Activated CD4-positive, alpha-beta T cell treated with anti-CD3 and anti-CD28 coated beads, Interleukin-2, amount 50 U/mL, for 48 hours (primary cell): ENCODE results near the gene HDGFL1.

Source experiments
- DNase-seq, 2 experiments: peaks; one replicate each; pipeline ENCODE4 v3.0.0-alpha.2; 2020

Gene HDGFL1

GRCh38 chr6:22569281-22570184 lies at the start of gene HDGFL1:
Gene HDGFL1, plus strand, starts transcription at chr6:22569566. Its CDS starts 10 bp downstream, at chr6:22569576.
- DNase-seq: no peak

GRCh38 chr6:22521035-22521434 lies 48.3 kb upstream of the HDGFL1 start:
- DNase-seq: no peak

- no peak for DNase-seq
Observed at GRCh38 chr6:22526736-22527135, 42.6 kb upstream of the HDGFL1 start.

GRCh38 chr6:22529866-22530265 lies 39.5 kb upstream of the HDGFL1 start:
- DNase-seq: no peak

- no peak for DNase-seq
Observed at GRCh38 chr6:22530506-22530905, 38.9 kb upstream of the HDGFL1 start.

GRCh38 chr6:22536122-22536521 lies 33.2 kb upstream of the HDGFL1 start:
- DNase-seq: no peak

GRCh38 chr6:22544476-22544875 lies 24.9 kb upstream of the HDGFL1 start:
- DNase-seq: no peak

GRCh38 chr6:22545051-22545450 lies 24.3 kb upstream of the HDGFL1 start:
- no peak for DNase-seq

GRCh38 chr6:22546236-22546635 lies 23.1 kb upstream of the HDGFL1 start:
- no peak for DNase-seq

- DNase-seq: no peak
Observed at GRCh38 chr6:22550971-22551670, 18.2 kb upstream of the HDGFL1 start.

- DNase-seq: no peak
Observed at GRCh38 chr6:22556266-22556665, 13.1 kb upstream of the HDGFL1 start.

GRCh38 chr6:22557007-22557406 lies 12.4 kb upstream of the HDGFL1 start:
- no peak for DNase-seq

- DNase-seq: no peak
Observed at GRCh38 chr6:22558288-22558882, 11.0 kb upstream of the HDGFL1 start.

GRCh38 chr6:22568854-22569253 lies 512 bp upstream of the HDGFL1 start:
- no peak for DNase-seq

GRCh38 chr6:22570185-22570551 lies 802 bp downstream of the HDGFL1 start:
- DNase-seq: no peak

GRCh38 chr6:22575190-22575589 lies 5.8 kb downstream of the HDGFL1 start:
- no peak for DNase-seq

GRCh38 chr6:22579439-22579838 lies 10.1 kb downstream of the HDGFL1 start:
- DNase-seq: no peak

- no peak for DNase-seq
Observed at GRCh38 chr6:22580337-22580736, 11.0 kb downstream of the HDGFL1 start.

- DNase-seq: no peak
Observed at GRCh38 chr6:22582417-22583205, 13.2 kb downstream of the HDGFL1 start.

GRCh38 chr6:22583230-22583629 lies 13.9 kb downstream of the HDGFL1 start:
- no peak for DNase-seq

GRCh38 chr6:22583927-22584326 lies 14.6 kb downstream of the HDGFL1 start:
- DNase-seq: no peak

GRCh38 chr6:22589118-22589517 lies 19.8 kb downstream of the HDGFL1 start:
- DNase-seq: no peak

GRCh38 chr6:22590423-22590822 lies 21.1 kb downstream of the HDGFL1 start:
- DNase-seq: no peak
